ENCODE results near the gene KCNJ1. TPM values are rescaled to one million over a fixed set of nuclear protein-coding genes. Genes with fewer than 3 reads are reported as not detected.

KCNJ1 gene
- total RNA-seq, 1 donor from 2014 or later: under 0.01 TPM

- DNase-seq (ENCODE audit: low read depth in 2 of 2): no peak
Observed at GRCh38 chr11:128882451-128882850, 15.4 kb upstream of the KCNJ1 start.

GRCh38 chr11:128881221-128881620 lies 14.1 kb upstream of the KCNJ1 start:
- no peak for DNase-seq (ENCODE audit: low read depth in 2 of 2)

- no peak for DNase-seq (ENCODE audit: low read depth in 2 of 2)
Observed at GRCh38 chr11:128879817-128880216, 12.7 kb upstream of the KCNJ1 start.

DNA sequence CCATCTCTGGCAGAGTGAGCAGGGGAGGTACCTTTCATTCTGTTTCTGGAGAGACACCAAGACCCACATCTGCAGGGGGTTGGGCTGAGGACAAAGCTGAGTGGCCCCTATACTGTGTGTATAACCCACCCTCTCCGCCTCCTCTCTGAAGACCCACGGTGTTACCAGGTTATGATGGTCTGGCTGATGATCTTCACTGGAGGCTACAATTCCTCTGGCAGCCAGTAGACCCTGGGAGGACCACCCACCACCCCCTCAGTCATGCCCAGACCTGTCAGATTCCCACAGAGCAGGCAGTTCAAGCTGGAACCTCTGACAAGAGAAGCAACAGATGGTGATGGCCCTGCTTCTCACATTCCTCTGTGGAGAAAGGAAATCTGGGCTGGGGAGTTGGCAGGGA lies 11.4 kb upstream of the KCNJ1 start:
- no peak for DNase-seq (ENCODE audit: low read depth in 2 of 2)

DNA sequence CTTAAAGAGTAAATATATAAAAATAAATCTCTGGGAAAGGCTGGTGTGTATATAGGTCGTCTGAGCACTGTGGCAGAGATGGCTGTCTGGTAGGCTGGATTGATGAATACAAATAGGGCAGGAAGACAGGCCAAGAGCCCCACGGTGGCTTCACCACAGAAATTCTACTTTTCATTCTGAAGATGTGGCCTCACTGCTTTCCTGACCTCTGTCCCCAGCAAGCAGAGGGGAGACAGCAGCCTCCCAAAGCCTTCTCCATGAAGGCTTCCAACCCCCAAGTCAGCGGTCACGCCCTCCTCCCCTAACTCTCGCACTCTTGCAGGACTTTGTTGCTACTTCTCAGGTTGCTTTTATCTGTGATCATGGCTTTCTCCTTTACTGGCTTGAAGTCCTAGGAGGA lies 10.6 kb upstream of the KCNJ1 start:
- no peak for DNase-seq (ENCODE audit: low read depth in 2 of 2)

- DNase-seq (ENCODE audit: low read depth in 2 of 2): no peak
Observed at GRCh38 chr11:128876133-128876650, 9.1 kb upstream of the KCNJ1 start.

DNA sequence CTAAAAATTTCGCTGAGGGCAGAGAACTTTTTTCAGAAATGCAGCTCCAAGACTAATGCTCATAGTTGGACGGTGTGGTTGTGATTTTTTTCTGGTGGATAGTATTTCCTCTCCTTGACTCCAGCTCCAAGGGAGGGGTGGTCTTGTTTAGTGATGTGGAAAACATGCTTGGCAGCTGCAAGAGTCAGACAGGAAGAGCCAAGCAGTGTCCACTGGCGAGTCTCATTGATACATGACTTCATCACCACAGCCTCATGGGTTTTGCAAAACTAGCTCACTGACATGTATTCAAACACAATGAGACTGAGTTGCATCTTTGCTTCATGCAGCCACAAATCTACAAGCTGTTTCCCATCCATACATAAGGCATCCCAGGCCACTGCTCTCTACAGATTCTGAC lies 7.3 kb upstream of the KCNJ1 start:
- no peak for DNase-seq (ENCODE audit: low read depth in 2 of 2)

DNA sequence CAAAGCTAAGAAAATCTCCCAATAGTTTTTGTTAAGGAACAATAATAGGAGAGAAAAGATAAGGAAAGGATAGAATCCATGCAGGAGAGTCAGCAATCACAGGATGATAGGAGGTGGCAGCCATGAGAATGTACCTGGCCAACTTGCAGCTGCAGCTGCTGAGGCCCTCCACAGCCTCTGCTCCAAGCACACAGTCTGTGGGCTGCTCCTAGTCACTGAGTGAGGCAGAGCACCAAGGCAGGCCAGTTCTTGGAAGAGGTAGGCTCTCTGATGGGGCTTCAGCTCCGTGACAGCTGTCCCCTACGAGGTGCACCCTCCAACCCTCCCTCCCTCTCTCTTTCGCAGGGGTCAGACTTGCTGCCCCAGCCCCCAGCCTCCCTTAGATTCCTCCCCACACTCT lies 5.5 kb upstream of the KCNJ1 start:
- DNase-seq (ENCODE audit: low read depth in 2 of 2): no peak

DNA sequence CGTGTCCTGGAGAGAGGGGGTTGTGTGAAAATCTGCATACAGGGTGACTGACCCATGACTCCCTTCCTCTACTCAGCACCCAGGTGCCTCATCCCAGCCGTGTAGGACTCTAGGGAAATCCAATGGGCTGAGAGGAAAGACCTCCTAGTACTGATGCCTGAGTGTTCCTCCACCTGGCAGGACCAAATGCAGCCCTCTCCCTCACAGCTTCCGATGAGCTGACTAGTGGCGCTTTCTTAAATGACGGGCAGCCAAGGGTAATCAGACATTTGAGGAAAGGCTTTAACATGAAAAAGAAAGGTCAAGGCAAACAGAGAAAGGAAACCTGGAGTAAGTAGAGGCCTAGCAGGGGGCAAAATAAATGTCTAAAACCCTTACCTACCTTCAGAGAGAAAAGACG lies 5.0 kb upstream of the KCNJ1 start:
- DNase-seq (ENCODE audit: low read depth in 2 of 2): no peak

DNA sequence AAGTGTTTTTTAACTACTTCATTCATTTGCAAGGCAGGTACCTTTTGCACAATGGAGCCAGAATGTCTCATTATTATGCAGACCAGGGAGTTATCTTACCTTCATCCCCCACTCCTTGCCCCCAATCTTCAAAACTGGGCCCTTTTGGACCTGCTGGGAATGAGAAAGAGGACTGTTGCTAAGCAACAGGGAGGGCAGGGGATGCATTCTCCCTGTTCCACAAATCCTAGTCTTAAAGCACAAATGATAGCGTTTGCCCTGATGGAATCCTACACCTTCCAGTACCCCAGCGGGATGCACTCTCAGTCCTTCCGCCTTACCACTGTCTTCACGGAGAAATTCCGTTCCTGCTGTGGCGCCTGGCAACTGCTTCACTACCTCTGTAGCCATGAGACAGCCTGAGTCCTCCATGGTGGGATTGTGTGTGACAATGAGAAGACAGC lies 4.1 kb upstream of the KCNJ1 start:
- no peak for DNase-seq (ENCODE audit: low read depth in 2 of 2)

DNA sequence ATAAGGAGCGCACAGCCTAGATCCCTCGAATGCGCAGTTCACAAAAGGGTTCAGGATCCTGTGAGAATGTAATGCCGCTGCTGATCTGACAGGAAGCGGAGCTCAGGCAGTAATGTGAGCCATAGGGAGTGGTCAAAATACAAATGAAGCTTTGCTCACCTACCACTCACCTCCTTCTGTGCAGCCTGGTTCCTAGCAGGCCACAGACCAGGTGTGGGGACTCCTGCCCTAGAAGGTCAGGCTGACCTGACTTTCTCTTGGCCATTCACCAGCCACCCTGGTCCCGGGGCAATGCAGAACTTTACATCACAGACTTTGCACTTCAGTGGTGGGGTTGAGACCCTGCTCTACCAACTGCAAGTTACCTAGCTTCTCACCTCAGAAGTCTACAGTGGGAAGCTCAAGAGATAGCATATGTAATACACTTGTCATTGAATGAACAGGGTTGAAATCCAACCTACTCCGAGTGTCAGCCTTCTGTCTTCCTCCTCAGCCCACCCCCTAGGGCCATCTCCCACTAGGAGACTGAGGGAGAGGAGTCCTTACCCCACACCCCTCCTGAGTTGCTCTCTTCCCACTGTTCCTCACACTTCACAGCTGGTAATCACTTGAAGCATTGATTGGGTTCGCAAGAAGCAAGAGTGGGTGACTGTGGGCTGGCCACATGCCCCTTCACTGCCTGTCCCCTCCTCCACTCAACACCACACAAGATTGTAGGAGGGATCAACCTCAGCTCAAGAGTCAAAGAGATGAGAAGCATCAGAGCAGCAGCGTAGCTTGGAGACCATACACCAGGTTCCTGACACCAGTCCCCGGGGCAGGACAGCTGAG lies 2.0 kb upstream of the KCNJ1 start:
- DNase-seq (ENCODE audit: low read depth in 2 of 2): no peak

GRCh38 chr11:128865490-128865889 lies 1.6 kb downstream of the KCNJ1 start:
- no peak for DNase-seq (ENCODE audit: low read depth in 2 of 2)

GRCh38 chr11:128862908-128863660 lies 4.0 kb downstream of the KCNJ1 start:
- DNase-seq (ENCODE audit: low read depth in 2 of 2): peak in 1 of 2 donors; percentile 24

DNA sequence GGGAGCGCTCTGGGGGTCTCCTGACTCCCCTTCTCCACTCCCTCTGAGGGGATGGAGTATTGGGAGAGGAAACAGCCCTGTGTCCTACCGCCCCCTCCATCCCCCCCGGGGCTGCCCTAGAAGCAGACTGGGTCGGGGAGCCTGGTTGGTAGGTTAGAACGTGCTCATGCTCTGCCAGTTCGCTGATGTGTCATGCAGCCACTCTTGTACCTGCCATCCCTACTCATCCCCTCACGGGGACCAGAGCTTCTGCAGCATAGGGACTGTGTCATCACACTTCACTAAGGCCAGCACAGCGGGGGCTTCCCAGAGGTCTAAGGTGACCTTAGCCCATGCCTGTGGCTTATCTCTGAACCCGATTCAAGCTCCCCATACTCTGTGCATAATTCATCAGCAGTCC lies 4.7 kb downstream of the KCNJ1 start:
- DNase-seq (ENCODE audit: low read depth in 2 of 2): no peak

DNA sequence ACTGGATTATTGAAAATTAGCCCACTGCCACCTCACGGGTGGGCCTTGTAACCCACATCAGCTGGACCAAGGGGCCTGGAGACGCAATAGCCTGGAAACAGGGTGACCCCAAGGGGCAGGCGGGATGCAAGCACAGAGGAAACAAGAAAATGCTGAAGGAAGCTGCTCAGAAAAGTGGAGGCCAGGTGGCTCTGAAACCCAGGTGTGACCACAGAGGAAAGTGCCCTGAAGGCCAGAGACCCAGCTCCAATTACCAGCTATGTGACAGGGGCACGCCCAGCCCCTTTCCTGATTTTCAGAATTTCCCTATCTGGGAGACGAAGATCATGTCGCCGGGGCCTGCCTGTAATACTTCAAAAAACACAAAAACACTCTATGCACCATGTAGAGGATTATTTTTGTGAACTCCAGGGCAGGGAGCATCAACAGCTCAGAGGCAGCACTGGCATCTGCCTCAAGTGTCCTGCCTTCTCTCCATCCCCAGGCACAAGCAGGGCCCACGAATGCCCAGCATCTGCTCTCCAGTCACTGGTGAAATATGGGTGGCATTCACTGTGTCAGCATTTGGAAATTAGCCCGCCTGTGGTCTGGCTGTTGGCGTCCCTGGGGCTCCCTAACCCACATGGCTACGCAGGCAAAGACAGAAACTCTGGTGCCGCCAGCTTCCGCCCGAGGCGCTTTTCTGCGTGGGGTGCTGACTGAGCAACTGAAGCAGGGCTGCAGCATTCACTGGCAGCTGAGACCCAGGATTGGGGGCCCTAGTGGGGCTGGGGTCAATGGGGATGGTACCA lies 6.3 kb downstream of the KCNJ1 start:
- DNase-seq (ENCODE audit: low read depth in 2 of 2): no peak

DNA sequence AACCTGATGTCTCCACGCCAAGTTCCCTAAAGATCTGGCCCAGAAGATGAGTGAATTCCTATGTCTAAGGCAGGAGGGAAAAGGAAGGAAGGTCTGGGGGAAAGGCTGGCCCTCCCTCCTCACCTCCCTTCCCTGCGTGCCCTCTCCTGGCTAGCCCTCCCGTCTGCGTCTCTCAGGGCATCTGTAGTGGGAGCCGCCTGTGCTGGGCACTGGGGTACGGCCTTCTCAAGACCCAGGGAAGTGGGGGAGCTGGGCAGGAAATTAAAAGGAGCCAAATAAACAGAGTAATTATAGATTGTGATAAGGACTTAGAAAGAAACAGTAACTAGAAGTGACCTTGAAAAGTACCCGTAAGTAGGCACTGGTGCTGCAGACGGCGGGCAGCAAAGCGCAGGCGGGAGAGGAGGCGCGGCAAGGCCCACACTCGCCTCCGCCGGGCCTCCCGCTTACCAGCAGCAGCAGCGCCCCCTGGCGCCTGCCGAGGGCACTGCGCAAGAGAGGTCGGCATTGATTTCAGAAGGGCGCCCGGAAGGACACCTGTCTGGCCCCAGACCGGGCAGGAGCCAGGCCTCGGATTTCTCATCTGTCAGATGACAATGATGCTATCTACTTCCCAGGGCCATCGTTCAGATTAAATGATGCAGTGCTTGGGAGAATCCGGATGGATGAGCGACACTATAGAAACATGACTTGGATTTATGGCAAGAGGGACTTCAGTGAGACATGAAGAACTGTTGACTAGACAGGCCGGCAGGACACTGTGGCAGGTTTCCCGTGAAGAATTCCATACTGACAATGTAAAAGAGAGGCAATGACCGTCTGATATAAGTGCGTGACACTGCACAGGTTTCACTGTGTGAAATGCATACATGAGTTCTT lies 7.3 kb downstream of the KCNJ1 start:
- peak; percentile 79 to 84 for DNase-seq (ENCODE audit: low read depth in 2 of 2)

DNA sequence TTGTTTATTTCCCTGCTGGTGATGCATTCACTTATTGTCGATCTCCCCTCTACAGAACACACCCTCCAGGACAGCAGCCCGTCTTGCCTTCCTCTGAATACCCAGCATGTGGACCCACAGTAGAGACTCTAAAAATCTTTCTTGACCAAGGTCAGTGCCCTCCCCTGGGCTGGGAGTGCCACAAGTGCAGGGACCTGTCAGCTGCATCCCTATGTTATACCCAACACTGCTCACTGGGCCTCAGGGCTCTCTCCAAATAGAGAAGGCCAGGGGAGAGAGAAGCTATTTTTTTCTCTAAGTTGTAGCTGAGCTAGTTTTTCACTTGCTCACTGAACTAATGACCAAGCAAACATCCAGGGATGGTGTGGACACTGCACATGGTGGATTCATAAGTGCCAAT lies 9.8 kb downstream of the KCNJ1 start:
- DNase-seq (ENCODE audit: low read depth in 2 of 2): no peak

DNA sequence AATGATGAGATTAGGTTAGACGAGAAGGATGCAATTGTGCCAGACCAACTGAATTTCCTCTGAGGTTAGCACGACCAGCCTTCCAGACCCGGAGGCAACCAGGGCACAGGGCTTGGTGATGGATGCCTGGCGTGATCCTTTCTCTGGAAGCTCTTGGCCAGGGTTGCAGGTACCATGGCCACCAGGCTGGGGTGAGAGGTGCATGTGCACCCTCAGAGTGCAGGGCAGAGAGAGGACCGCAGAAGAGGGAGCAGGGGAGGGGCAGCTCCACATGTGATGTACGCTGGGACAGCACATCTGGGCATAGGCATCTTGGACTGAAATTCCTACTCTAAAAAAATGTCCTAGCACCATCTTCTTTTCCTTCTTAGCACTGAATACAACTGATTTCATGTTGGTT lies 10.9 kb downstream of the KCNJ1 start:
- DNase-seq (ENCODE audit: low read depth in 2 of 2): no peak

DNA sequence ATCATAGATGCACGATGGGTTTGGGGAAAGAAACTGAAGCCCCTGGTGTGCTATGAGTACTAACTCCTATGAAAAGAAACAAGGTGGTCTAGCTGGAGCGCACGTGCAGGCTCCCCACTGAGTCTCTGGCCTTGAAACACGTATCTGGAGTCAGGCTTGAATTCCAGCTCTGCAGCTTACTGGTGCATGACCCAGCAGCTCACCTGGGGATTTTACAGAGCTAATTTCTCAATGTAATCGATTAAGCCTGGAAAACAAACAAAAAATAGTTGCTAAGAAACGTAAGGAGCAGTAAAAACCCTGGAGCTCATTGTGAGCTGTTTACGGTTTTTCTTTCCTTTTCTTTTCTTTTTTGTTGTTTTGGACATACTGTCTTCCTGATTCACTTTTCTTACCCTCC lies 12.3 kb downstream of the KCNJ1 start:
- DNase-seq (ENCODE audit: low read depth in 2 of 2): no peak

GRCh38 chr11:128853559-128853958 lies 13.5 kb downstream of the KCNJ1 start:
- no peak for DNase-seq (ENCODE audit: low read depth in 2 of 2)

Measured in lung microvascular endothelial cell (primary cell).